Esophagus (tissue), 2 donors: ENCODE measurements around the gene CD24. TPM values are rescaled to one million over a fixed set of nuclear protein-coding genes. Genes with fewer than 3 reads are reported as not detected.
"Not testable (repeated sequence)": the region's sequence is repeated elsewhere in the genome, so short reads cannot be mapped to it uniquely, and the experiment has no call there.

Experiments used
- H3K27ac ChIP-seq, 2 donors: one replicate each; pipeline ENCODE4 v1.5.1; 2013; ENCODE audit warnings: low read depth in 2 of 2, mild to moderate bottlenecking in 2 of 2, inconsistent platforms in 1 of 2, low read length in 1 of 2, moderate library complexity in 1 of 2
- H3K27me3 ChIP-seq, 2 donors: one replicate each; pipeline ENCODE4 v1.6.1; 2013; ENCODE audit warnings: low read length in 2 of 2, control low read depth in 1 of 2, mild to moderate bottlenecking in 1 of 2; ENCODE audit not compliant: insufficient read depth in 2 of 2, control insufficient read depth in 1 of 2
- H3K36me3 ChIP-seq, 2 donors: one replicate each; pipeline ENCODE4 v1.6.1; 2013; ENCODE audit warnings: low read length in 1 of 2; ENCODE audit not compliant: control insufficient read depth in 2 of 2, insufficient read depth in 2 of 2
- H3K4me1 ChIP-seq, 2 donors: one replicate each; pipeline ENCODE4 v1.6.1; 2013; ENCODE audit warnings: low read length in 1 of 2; ENCODE audit not compliant: control insufficient read depth in 2 of 2, insufficient read depth in 2 of 2
- H3K4me3 ChIP-seq, 2 donors: one replicate each; pipeline ENCODE4 v1.5.1; 2013; ENCODE audit warnings: low read length in 2 of 2, mild to moderate bottlenecking in 2 of 2, low read depth in 1 of 2, moderate library complexity in 1 of 2
- H3K9me3 ChIP-seq, 2 donors: one replicate each; pipeline ENCODE4 v1.6.1; 2013; ENCODE audit warnings: mild to moderate bottlenecking in 2 of 2, low read depth in 1 of 2, low read length in 1 of 2, moderate library complexity in 1 of 2; ENCODE audit not compliant: control insufficient read depth in 2 of 2, insufficient read depth in 1 of 2
- WGBS, 2 donors: extraction: QIAGEN DNeasy Blood & Tissue Kit; methylation state at CpG; one replicate each; pipeline ENCODE4 v1.1.7; 2013; 5-methylcytosine and 5-hydroxymethylcytosine counted together
- polyA plus RNA-seq, 2 donors: library from polyadenylated mRNA; stranded (reverse); fragments of 200-250 nt; gene quantifications; one replicate each; pipeline ENCODE4 v1.2.3, GENCODE V29; 2013
- donor health status: healthy with polysubstance abuse.
- donor health status: Bipolar disorder and iron deficiency.

The CD24 gene
- polyA plus RNA-seq, 2 donors = 1,138 to 1,326 TPM

- H3K9me3 ChIP-seq = no peaks in the 10 kb centered on the region
- H3K36me3 ChIP-seq = no peaks in the 10 kb centered on the region
- peaks cover 0 to 3% of the 10 kb centered on the region in 2 donors for H3K4me1 ChIP-seq
- peak overlapping the region; percentile 66 to 78 for H3K4me3 ChIP-seq
- H3K27ac ChIP-seq = peak overlapping the region; percentile 75 to 77
- H3K27me3 ChIP-seq = peaks cover 0 to 4% of the 10 kb centered on the region in 2 donors
- 3 to 5% methylated on average over 47 to 49 of the region's 49 CpGs for WGBS, 2 donors
Measured at GRCh38 chr6:106973018-106973835, 1.3 kb downstream of the CD24 start.

GRCh38 chr6:106972500-106972899, 2.0 kb downstream of the CD24 start:
- 33 to 40% methylated on average over 10 of the region's 10 CpGs for WGBS, 2 donors
- peak overlapping the region; percentile 35 to 67 for H3K27ac ChIP-seq
- H3K4me3 ChIP-seq = peak overlapping the region; percentile 50 to 78
- peaks cover 0 to 3% of the 10 kb centered on the region in 2 donors for H3K4me1 ChIP-seq
- no peaks in the 10 kb centered on the region for H3K36me3 ChIP-seq
- no peaks in the 10 kb centered on the region for H3K9me3 ChIP-seq
- H3K27me3 ChIP-seq = peaks cover 0 to 4% of the 10 kb centered on the region in 2 donors

- WGBS, 2 donors = 88 to 96% methylated on average over 6 of the region's 6 CpGs
- H3K9me3 ChIP-seq, H3K27ac ChIP-seq, H3K27me3 ChIP-seq, H3K4me3 ChIP-seq, H3K4me1 ChIP-seq, H3K36me3 ChIP-seq: not testable (repeated sequence)
Measured at GRCh38 chr6:106970769-106971168, 3.8 kb downstream of the CD24 start.

- H3K27ac ChIP-seq = no peak overlapping the region
- no peak overlapping the region for H3K4me3 ChIP-seq
- no peaks in the 10 kb centered on the region for H3K9me3 ChIP-seq
- H3K36me3 ChIP-seq = no peaks in the 10 kb centered on the region
- WGBS, 2 donors = 75 to 84% methylated on average over 9 of the region's 9 CpGs
- H3K4me1 ChIP-seq = no peaks in the 10 kb centered on the region
- H3K27me3 ChIP-seq = no peaks in the 10 kb centered on the region
Measured at GRCh38 chr6:106967936-106968555, 6.5 kb downstream of the CD24 start.

- H3K4me3 ChIP-seq = no peak overlapping the region
- WGBS, 2 donors = 87 to 89% methylated on average over 9 of the region's 9 CpGs
- H3K27me3 ChIP-seq = no peaks in the 10 kb centered on the region
- H3K4me1 ChIP-seq = no peaks in the 10 kb centered on the region
- no peaks in the 10 kb centered on the region for H3K36me3 ChIP-seq
- peak overlapping the region in 1 of 2 donors; percentile 34 for H3K27ac ChIP-seq
- no peaks in the 10 kb centered on the region for H3K9me3 ChIP-seq
Measured at GRCh38 chr6:106966671-106967640, 7.6 kb downstream of the CD24 start.

GRCh38 chr6:106966229-106966628, 8.3 kb downstream of the CD24 start:
- WGBS, 2 donors = 91 to 92% methylated on average over 1 of the region's 1 CpG
- no peaks in the 10 kb centered on the region for H3K27me3 ChIP-seq
- no peaks in the 10 kb centered on the region for H3K36me3 ChIP-seq
- no peaks in the 10 kb centered on the region for H3K4me1 ChIP-seq
- H3K9me3 ChIP-seq = no peaks in the 10 kb centered on the region
- H3K27ac ChIP-seq = no peak overlapping the region
- no peak overlapping the region for H3K4me3 ChIP-seq

GRCh38 chr6:106964954-106965353, 9.6 kb downstream of the CD24 start:
- no peaks in the 10 kb centered on the region for H3K36me3 ChIP-seq
- no peaks in the 10 kb centered on the region for H3K4me1 ChIP-seq
- H3K4me3 ChIP-seq = no peak overlapping the region
- no peaks in the 10 kb centered on the region for H3K27me3 ChIP-seq
- no peak overlapping the region for H3K27ac ChIP-seq
- 75 to 79% methylated on average over 1 of the region's 1 CpG for WGBS, 2 donors
- H3K9me3 ChIP-seq = no peaks in the 10 kb centered on the region

GRCh38 chr6:106964099-106964498, 10.4 kb downstream of the CD24 start:
- Histone ChIP-seq H3K4me3 (no peak overlapping the region), H3K27ac (no peak overlapping the region), H3K4me1 (no peaks in the 10 kb centered on the region), H3K36me3 (no peaks in the 10 kb centered on the region), H3K27me3 (no peaks in the 10 kb centered on the region), H3K9me3 (no peaks in the 10 kb centered on the region)
- 60 to 72% methylated on average over 1 of the region's 1 CpG for WGBS, 2 donors

GRCh38 chr6:106963544-106963943, 11.0 kb downstream of the CD24 start:
- H3K4me3 ChIP-seq = no peak overlapping the region
- H3K27me3 ChIP-seq = no peaks in the 10 kb centered on the region
- no peaks in the 10 kb centered on the region for H3K36me3 ChIP-seq
- H3K4me1 ChIP-seq = no peaks in the 10 kb centered on the region
- 78 to 81% methylated on average over 4 of the region's 4 CpGs for WGBS, 2 donors
- H3K27ac ChIP-seq = no peak overlapping the region
- H3K9me3 ChIP-seq = no peaks in the 10 kb centered on the region
